Nephron progenitor cell (in vitro differentiated cells): ENCODE results near the gene CA10.

Source experiments
- DNase-seq: peaks from one replicate; pipeline ENCODE4 v3.0.0; 2021
- H3K27ac Mint-ChIP-seq: 2 replicates; pipeline ENCODE4 v1.8.0; 2021; ENCODE audit warnings: mild to moderate bottlenecking, moderate library complexity, mixed read lengths
- H3K27me3 Mint-ChIP-seq: 2 replicates; pipeline ENCODE4 v1.8.0; 2021; ENCODE audit warnings: mild to moderate bottlenecking, low read depth, mixed read lengths; ENCODE audit not compliant: poor library complexity
- H3K36me3 Mint-ChIP-seq: 2 replicates; pipeline ENCODE4 v1.8.0; 2021; ENCODE audit warnings: low read depth, mixed read lengths
- H3K4me1 Mint-ChIP-seq: 2 replicates; pipeline ENCODE4 v1.8.0; 2021; ENCODE audit warnings: mixed read lengths
- H3K4me3 Mint-ChIP-seq: 2 replicates; pipeline ENCODE4 v1.8.0; 2021; ENCODE audit warnings: mild to moderate bottlenecking, moderate library complexity, mixed read lengths
- H3K9me3 Mint-ChIP-seq: 2 replicates; pipeline ENCODE4 v1.8.0; 2021; ENCODE audit warnings: mild to moderate bottlenecking, moderate library complexity, mixed read lengths
- TF ChIP-seq, protein P1 (sequence below): fragments of 200-600 bp; sonication (generic); IDR thresholded peaks from 2 replicates; pipeline ENCODE4 v1.5.0; 2021; ENCODE audit warnings: antibody characterized with exemption

CA10 gene

DNA sequence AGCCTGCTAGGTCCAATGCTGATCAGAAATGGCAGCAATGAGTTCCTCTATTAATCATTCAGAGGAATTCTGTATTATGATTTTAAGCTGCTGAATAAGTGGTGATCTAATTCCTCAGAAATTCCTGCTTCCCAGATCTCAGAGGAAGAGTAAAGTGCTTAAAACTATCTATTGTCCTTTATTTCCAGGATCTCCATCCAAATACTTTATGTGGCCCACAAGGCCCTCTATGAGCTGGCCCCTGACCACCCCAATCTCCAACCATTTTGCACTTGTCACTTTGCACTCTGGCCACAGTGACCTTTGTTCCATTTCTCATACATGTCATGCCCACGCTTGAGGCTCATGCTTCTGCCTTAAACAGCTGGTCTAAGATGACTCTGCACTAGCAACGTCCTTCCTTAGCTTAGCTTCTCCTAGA is 93.7 kb downstream of the CA10 start:
- Mint-ChIP-seq H3K4me1 (no peaks in the 10 kb centered on the region), H3K36me3 (no peaks in the 10 kb centered on the region), H3K9me3 (peaks cover 19% of the 10 kb centered on the region), H3K4me3 (no peak overlapping the region), H3K27ac (no peak overlapping the region), H3K27me3 (peaks cover 6% of the 10 kb centered on the region)
- TF ChIP-seq, protein P1, sequence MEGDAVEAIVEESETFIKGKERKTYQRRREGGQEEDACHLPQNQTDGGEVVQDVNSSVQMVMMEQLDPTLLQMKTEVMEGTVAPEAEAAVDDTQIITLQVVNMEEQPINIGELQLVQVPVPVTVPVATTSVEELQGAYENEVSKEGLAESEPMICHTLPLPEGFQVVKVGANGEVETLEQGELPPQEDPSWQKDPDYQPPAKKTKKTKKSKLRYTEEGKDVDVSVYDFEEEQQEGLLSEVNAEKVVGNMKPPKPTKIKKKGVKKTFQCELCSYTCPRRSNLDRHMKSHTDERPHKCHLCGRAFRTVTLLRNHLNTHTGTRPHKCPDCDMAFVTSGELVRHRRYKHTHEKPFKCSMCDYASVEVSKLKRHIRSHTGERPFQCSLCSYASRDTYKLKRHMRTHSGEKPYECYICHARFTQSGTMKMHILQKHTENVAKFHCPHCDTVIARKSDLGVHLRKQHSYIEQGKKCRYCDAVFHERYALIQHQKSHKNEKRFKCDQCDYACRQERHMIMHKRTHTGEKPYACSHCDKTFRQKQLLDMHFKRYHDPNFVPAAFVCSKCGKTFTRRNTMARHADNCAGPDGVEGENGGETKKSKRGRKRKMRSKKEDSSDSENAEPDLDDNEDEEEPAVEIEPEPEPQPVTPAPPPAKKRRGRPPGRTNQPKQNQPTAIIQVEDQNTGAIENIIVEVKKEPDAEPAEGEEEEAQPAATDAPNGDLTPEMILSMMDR = no peak
- no peak for DNase-seq

DNA sequence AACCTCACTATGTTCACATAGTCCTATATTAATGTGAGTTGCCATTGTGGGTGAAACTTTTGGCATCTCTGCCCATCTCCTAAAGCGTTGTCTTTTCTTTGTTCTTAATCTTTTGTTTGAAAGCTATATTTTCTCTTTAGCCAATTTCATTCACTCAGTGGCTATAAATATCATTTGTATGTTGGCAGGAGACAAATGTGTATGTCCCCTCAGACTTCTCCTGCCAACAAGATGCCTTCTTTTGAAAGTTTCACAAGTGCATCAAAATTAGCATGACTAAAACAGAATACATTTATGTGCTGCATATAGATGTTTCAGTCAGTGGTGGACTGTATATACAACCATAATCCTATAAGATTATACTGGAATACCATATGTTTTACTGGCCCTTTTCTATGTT is 109.0 kb downstream of the CA10 start:
- Mint-ChIP-seq H3K36me3 (no peaks in the 10 kb centered on the region), H3K4me3 (no peak overlapping the region), H3K27me3 (no peaks in the 10 kb centered on the region), H3K4me1 (no peaks in the 10 kb centered on the region), H3K9me3 (peaks cover 15% of the 10 kb centered on the region), H3K27ac (no peak overlapping the region)
- TF ChIP-seq, protein P1 = no peak
- no peak for DNase-seq

DNA sequence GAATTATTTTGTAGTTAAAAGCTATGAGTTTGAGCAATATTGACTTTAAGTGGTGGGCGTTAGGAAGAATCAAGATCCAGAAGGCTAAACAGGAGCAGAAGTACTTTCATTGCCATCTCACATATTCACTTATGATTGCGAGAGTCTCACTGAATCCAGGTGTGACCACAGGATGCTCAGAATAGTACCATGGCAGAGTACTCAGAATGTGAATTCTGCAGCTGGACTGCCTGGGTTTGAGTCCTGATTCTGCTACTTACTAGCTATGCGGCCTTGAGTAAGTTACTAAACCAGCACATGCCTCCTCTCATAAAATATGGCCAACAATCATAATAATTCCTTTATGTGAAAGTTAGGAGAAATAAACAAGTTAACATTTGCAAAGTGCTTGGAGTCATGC is 109.5 kb downstream of the CA10 start:
- DNase-seq = no peak
- TF ChIP-seq, protein P1 = no peak
- Mint-ChIP-seq H3K36me3 (no peaks in the 10 kb centered on the region), H3K4me3 (no peak overlapping the region), H3K27ac (no peak overlapping the region), H3K27me3 (no peaks in the 10 kb centered on the region), H3K9me3 (peaks cover 12% of the 10 kb centered on the region), H3K4me1 (no peaks in the 10 kb centered on the region)

DNA sequence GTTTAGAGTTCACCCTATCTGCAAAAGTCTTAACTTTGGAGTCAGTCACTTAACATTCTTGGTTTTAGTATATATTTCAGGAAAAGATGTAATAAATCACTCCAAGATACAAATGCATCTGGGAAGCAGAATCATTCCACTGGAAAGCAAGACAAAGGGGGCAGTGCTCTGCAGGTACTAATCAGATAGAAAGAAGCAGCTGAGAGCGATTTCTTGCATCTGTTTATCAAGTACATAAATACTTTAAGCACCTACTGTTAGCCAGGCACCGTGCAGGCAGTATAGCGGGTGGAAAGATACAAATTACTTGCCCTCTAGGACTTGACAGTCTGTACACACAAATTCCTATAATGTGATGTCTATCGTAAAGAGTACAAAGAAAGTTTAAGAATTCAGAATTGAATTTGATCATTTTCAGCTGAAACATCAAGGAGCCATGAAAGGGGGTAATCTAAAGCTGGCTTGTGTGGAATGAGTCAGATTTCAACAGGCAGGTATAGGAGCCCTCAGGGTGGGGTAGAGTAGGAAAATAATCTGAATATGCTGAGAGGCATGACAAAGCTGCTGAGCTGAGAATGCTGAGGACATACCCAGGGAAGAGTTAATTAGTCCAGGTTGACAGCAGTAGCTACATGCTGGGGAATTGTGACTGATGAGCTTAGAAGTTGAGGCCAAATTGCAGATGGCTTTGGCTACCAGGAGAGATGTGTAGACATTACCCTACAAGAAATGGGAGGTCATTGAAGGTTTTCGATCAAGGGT is 110.2 kb downstream of the CA10 start:
- Mint-ChIP-seq H3K4me1 (no peaks in the 10 kb centered on the region), H3K36me3 (no peaks in the 10 kb centered on the region), H3K9me3 (peaks cover 7% of the 10 kb centered on the region), H3K27ac (no peak overlapping the region), H3K4me3 (no peak overlapping the region), H3K27me3 (no peaks in the 10 kb centered on the region)
- TF ChIP-seq, protein P1 = no peak
- no peak for DNase-seq

DNA sequence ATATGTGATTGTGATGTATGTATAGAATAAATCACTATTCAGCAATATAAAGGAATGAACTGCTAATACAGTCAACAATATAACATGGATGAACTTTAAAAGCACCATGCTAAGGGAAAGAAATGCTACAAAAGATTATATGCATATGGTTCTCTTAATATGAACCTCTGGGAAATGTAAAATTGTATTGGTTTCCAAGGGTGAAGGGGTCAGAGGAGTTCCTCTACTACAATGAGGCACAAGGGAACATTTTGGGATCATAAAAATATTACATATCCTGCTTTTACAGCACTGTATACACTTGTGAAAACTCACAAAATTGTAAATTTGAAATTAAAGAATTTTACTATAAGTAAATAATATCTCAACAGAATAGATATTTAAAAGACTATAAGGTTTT is 111.4 kb downstream of the CA10 start:
- Mint-ChIP-seq H3K4me1 (no peaks in the 10 kb centered on the region), H3K4me3 (no peak overlapping the region), H3K27ac (no peak overlapping the region), H3K9me3 (peaks cover 3% of the 10 kb centered on the region), H3K36me3 (no peaks in the 10 kb centered on the region), H3K27me3 (no peaks in the 10 kb centered on the region)
- TF ChIP-seq, protein P1 = no peak
- no peak for DNase-seq

DNA sequence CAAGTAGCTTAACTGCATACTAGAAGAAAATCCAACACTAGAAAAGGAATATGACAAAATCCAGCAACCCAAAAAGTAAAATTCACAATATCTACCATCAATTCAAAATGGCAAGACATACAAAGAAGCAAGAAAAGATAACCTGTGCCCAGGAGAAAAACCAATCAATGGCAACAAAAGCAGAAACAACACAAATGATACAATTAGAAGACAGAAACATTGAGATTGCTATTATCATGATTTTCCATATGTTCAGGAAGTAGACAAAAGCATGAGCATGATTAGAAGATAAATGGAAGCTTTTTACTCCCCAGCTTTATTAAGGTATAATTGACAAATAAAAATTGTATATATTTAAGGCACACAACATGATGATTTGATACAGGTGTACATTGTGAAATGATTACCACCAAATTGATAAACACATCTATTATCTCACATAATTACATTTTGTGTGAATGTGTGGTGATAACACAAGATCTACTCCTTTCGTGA is 117.3 kb downstream of the CA10 start:
- H3K27me3 Mint-ChIP-seq = peaks cover 3% of the 10 kb centered on the region
- no peak overlapping the region for H3K27ac Mint-ChIP-seq
- H3K9me3 Mint-ChIP-seq = no peaks in the 10 kb centered on the region
- no peak for DNase-seq
- no peak overlapping the region for H3K4me3 Mint-ChIP-seq
- TF ChIP-seq, protein P1 = no peak
- no peaks in the 10 kb centered on the region for H3K36me3 Mint-ChIP-seq
- no peaks in the 10 kb centered on the region for H3K4me1 Mint-ChIP-seq
